HG03469 (cell line): Measurements from ENCODE around the gene SOWAHA.

ENCODE experiments used
- ATAC-seq: cut with Tn5 transposase; IDR thresholded peaks from one replicate; pipeline ENCODE4 v1.9.1; 2021; ENCODE audit warnings: mild to moderate bottlenecking, moderate library complexity, moderate number of reproducible peaks; ENCODE audit not compliant: unreplicated experiment

Gene SOWAHA

GRCh38 chr5:132825033-132825833 is 12.1 kb downstream of the SOWAHA start:
- no peak for ATAC-seq

GRCh38 chr5:132825834-132826391 is 12.8 kb downstream of the SOWAHA start:
- ATAC-seq: no peak

- ATAC-seq: no peak
Measured at GRCh38 chr5:132826424-132827082, 13.5 kb downstream of the SOWAHA start.

- no peak for ATAC-seq
Measured at GRCh38 chr5:132827943-132828673, 15.0 kb downstream of the SOWAHA start.

- no peak for ATAC-seq
Measured at GRCh38 chr5:132828846-132829494, 15.9 kb downstream of the SOWAHA start.

- ATAC-seq: peak; percentile 37
Measured at GRCh38 chr5:132829742-132830435, 16.8 kb downstream of the SOWAHA start.

GRCh38 chr5:132830436-132831094 is 17.5 kb downstream of the SOWAHA start, which contains the start of gene SHROOM1:
TSS of gene SHROOM1 (minus strand) at chr5:132830647. CDS start at chr5:132826140, 4,507 bp downstream.
- ATAC-seq: peak; percentile 39

GRCh38 chr5:132831095-132831860 is 18.2 kb downstream of the SOWAHA start:
- ATAC-seq: no peak

- ATAC-seq: no peak
Measured at GRCh38 chr5:132832612-132833011, 19.5 kb downstream of the SOWAHA start.

GRCh38 chr5:132834057-132834456 is 21.0 kb downstream of the SOWAHA start:
- ATAC-seq: no peak

- ATAC-seq: no peak
Measured at GRCh38 chr5:132836852-132837251, 23.8 kb downstream of the SOWAHA start.

- ATAC-seq: no peak
Measured at GRCh38 chr5:132837868-132838267, 24.8 kb downstream of the SOWAHA start.

GRCh38 chr5:132838516-132839282 is 25.6 kb downstream of the SOWAHA start:
- ATAC-seq: no peak

GRCh38 chr5:132839426-132840301 is 26.6 kb downstream of the SOWAHA start:
- no peak for ATAC-seq

- ATAC-seq: no peak
Measured at GRCh38 chr5:132840313-132840712, 27.2 kb downstream of the SOWAHA start.

- ATAC-seq: no peak
Measured at GRCh38 chr5:132840896-132841295, 27.8 kb downstream of the SOWAHA start.

GRCh38 chr5:132841305-132841704 is 28.2 kb downstream of the SOWAHA start:
- ATAC-seq: no peak
